OCI-LY7 (cell line): ENCODE measurements around the gene R3HDM4. TPM values are rescaled to one million over a fixed set of nuclear protein-coding genes. Genes with fewer than 3 reads are reported as not detected.

Experiments
- BruUV-seq: library from RNA; stranded (reverse); fragments of 400-500 nt; replicated peaks from 2 replicates; lab custom pipeline; 2021; lab: Mats Ljungman, UMichigan
- CTCF ChIA-PET: fragments of 300-600 bp; sonication (Branson Sonifier 250); formaldehyde crosslinking; loops from one replicate; lab custom pipeline; 2022; ENCODE audit warnings: antibody characterized with exemption; ENCODE audit not compliant: unreplicated experiment; lab: Charles Lee
- POLR2A ChIA-PET: fragments of 300-600 bp; sonication (Branson Sonifier 250); formaldehyde crosslinking; loops from one replicate; lab custom pipeline; 2022; ENCODE audit warnings: antibody characterized with exemption; lab: Charles Lee
- DNase-seq: peaks from one replicate; pipeline ENCODE4 v3.0.0-alpha.2; 2015; ENCODE audit warnings: low spot score
- H2AFZ ChIP-seq: fragments of 200-600 bp; sonication (generic), shearing (Covaris generic); 2 replicates; pipeline ENCODE4 v1.6.1; 2014; ENCODE audit warnings: mild to moderate bottlenecking, antibody characterized with exemption, low read length, moderate library complexity
- H3K27ac ChIP-seq: fragments of 200-600 bp; sonication (generic); 2 replicates; pipeline ENCODE4 v1.5.1; 2014; ENCODE audit warnings: mixed run types, low read depth, mild to moderate bottlenecking, moderate library complexity, low read length, inconsistent platforms; ENCODE audit not compliant: poor library complexity, severe bottlenecking
- H3K36me3 ChIP-seq: fragments of 200-600 bp; sonication (generic); 2 replicates; pipeline ENCODE4 v1.6.1; 2014; ENCODE audit warnings: mild to moderate bottlenecking, antibody characterized with exemption, low read length, moderate library complexity, mixed read lengths; ENCODE audit not compliant: insufficient read depth
- H3K4me1 ChIP-seq: fragments of 200-600 bp; sonication (generic); 2 replicates; pipeline ENCODE4 v1.5.1; 2014; ENCODE audit warnings: mild to moderate bottlenecking, low read length; ENCODE audit not compliant: insufficient read depth, poor library complexity, severe bottlenecking
- H3K4me2 ChIP-seq: fragments of 200-600 bp; sonication (generic); 2 replicates; pipeline ENCODE4 v1.6.1; 2014; ENCODE audit warnings: mild to moderate bottlenecking, low read length
- H3K4me3 ChIP-seq: fragments of 200-600 bp; sonication (generic); 2 replicates; pipeline ENCODE4 v1.5.1; 2014; ENCODE audit warnings: mild to moderate bottlenecking, low read depth, low read length; ENCODE audit not compliant: poor library complexity, severe bottlenecking
- H3K79me2 ChIP-seq: fragments of 200-600 bp; sonication (generic); 2 replicates; pipeline ENCODE4 v1.6.1; 2016; ENCODE audit warnings: low read depth, mild to moderate bottlenecking, low read length, moderate library complexity, mixed read lengths; ENCODE audit not compliant: insufficient read depth
- H3K9me2 ChIP-seq: fragments of 200-600 bp; sonication (generic); 2 replicates; pipeline ENCODE4 v1.6.1; 2016; ENCODE audit warnings: mild to moderate bottlenecking, low read length, mixed read lengths; ENCODE audit not compliant: insufficient read depth
- H3K9me3 ChIP-seq: fragments of 200-600 bp; sonication (generic); 2 replicates; pipeline ENCODE4 v1.6.1; 2014; ENCODE audit warnings: mild to moderate bottlenecking, mixed run types, low read length, mixed read lengths
- H4K20me1 ChIP-seq: fragments of 200-600 bp; sonication (generic); 2 replicates; pipeline ENCODE4 v1.6.1; 2014; ENCODE audit warnings: mild to moderate bottlenecking, antibody characterized with exemption, low read length, moderate library complexity, mixed read lengths; ENCODE audit not compliant: insufficient read depth
- EZH2phosphoT487 ChIP-seq: fragments of 200-600 bp; sonication (generic); IDR thresholded peaks from 2 replicates; pipeline ENCODE4 v1.6.1; 2018; ENCODE audit warnings: low read depth, borderline replicate concordance, mild to moderate bottlenecking, mixed run types, antibody characterized with exemption, low read length, moderate library complexity, mixed read lengths
- intact Hi-C: fragments of 100-400 bp; cut with micrococcal nuclease; formaldehyde crosslinking; loops from one replicate; pipeline ENCODE4 v1.10.0; 2022; ENCODE audit not compliant: unreplicated experiment
- total RNA-seq, 2 experiments: library from RNA; depleted of rRNA in 1 of 2; stranded (reverse); fragments of >200 nt in 1 of 2; shearing (Covaris generic) in 1 of 2; gene quantifications; 2 replicates each; pipeline ENCODE4 v1.2.3, GENCODE V29; 2014 to 2022
- TF ChIP-seq, protein P1 (sequence below): fragments of 200-600 bp; sonication (generic); conservative IDR thresholded peaks from 2 replicates; pipeline ENCODE4 v1.5.1; 2014; ENCODE audit warnings: mild to moderate bottlenecking, antibody characterized with exemption, low read length, moderate library complexity, mixed read lengths

R3HDM4 gene
- total RNA-seq, 2 experiments from 2014 or later, result 43.5 to 64.9 TPM

- TF ChIP-seq EZH2phosphoT487, result no peak
- TF ChIP-seq, protein P1, sequence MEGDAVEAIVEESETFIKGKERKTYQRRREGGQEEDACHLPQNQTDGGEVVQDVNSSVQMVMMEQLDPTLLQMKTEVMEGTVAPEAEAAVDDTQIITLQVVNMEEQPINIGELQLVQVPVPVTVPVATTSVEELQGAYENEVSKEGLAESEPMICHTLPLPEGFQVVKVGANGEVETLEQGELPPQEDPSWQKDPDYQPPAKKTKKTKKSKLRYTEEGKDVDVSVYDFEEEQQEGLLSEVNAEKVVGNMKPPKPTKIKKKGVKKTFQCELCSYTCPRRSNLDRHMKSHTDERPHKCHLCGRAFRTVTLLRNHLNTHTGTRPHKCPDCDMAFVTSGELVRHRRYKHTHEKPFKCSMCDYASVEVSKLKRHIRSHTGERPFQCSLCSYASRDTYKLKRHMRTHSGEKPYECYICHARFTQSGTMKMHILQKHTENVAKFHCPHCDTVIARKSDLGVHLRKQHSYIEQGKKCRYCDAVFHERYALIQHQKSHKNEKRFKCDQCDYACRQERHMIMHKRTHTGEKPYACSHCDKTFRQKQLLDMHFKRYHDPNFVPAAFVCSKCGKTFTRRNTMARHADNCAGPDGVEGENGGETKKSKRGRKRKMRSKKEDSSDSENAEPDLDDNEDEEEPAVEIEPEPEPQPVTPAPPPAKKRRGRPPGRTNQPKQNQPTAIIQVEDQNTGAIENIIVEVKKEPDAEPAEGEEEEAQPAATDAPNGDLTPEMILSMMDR, result no peak
- ChIA-PET POLR2A (no interaction called here), CTCF (no interaction called here)
- H4K20me1 ChIP-seq, result no peaks in the 10 kb centered on the region
- no peak for DNase-seq
- no peak overlapping the region for H2AFZ ChIP-seq
- no peaks in the 10 kb centered on the region for H3K36me3 ChIP-seq
- H3K4me1 ChIP-seq, result peaks cover 19% of the 10 kb centered on the region
- intact Hi-C loops, result no loop called here
- no peak overlapping the region for H3K4me2 ChIP-seq
- no TSS peak for BruUV-seq
- no peaks in the 10 kb centered on the region for H3K9me3 ChIP-seq
- no peak overlapping the region for H3K4me3 ChIP-seq
- no peaks in the 10 kb centered on the region for H3K9me2 ChIP-seq
- no peaks in the 10 kb centered on the region for H3K79me2 ChIP-seq
- H3K27ac ChIP-seq, result no peak overlapping the region
Measured at GRCh38 chr19:956766-957440, 43.9 kb upstream of the R3HDM4 start.

GRCh38 chr19:955803-956765 lies 43.1 kb upstream of the R3HDM4 start:
- no peaks in the 10 kb centered on the region for H3K79me2 ChIP-seq

More at GRCh38 chr19:955803-956765, 43.1 kb upstream of the R3HDM4 start:
- no peak overlapping the region for H3K4me2 ChIP-seq
- H3K9me2 ChIP-seq, result no peaks in the 10 kb centered on the region
- no peaks in the 10 kb centered on the region for H4K20me1 ChIP-seq
- no peaks in the 10 kb centered on the region for H3K36me3 ChIP-seq
- CTCF ChIA-PET, result no interaction called here
- intact Hi-C loops, result no loop called here
- H3K4me1 ChIP-seq, result peaks cover 24% of the 10 kb centered on the region
- H3K9me3 ChIP-seq, result no peaks in the 10 kb centered on the region
- H3K4me3 ChIP-seq, result no peak overlapping the region
- POLR2A ChIA-PET, result no interaction called here
- no peak for DNase-seq
- no peak overlapping the region for H3K27ac ChIP-seq
- no TSS peak for BruUV-seq
- no peak for TF ChIP-seq EZH2phosphoT487
- TF ChIP-seq, protein P1, result no peak
- no peak overlapping the region for H2AFZ ChIP-seq
